ENCODE measurements around the gene ANP32D.

- no peak for TF ChIP-seq CTCF (IDR thresholded peaks at IDR 0.05)
- TF ChIP-seq EP300 (IDR thresholded peaks at IDR 0.05): no peak
Measured at GRCh38 chr12:48473061-48473460, 702 bp downstream of the ANP32D start.

Measured in gastroesophageal sphincter (tissue), 3 donors.